Measurements from ENCODE around the gene EMCN. TPM values are rescaled to one million over a fixed set of nuclear protein-coding genes. Genes with fewer than 3 reads are reported as not detected.

EMCN gene
- polyA plus RNA-seq, 3 donors = not detected

GRCh38 chr4:100557306-100557705, 39.5 kb upstream of the EMCN start:
- no CpG with 5 or more reads among the region's 2 CpGs for WGBS (ENCODE audit: insufficient coverage)
- Mint-ChIP-seq H3K4me1 (no peaks in the 10 kb centered on the region), H3K36me3 (no peaks in the 10 kb centered on the region), H3K4me3 (no peak overlapping the region), H3K27ac (no peak overlapping the region), H3K27me3 (ENCODE audit: low read depth in 3 of 3) (peaks cover 0 to 2% (median 2%) of the 10 kb centered on the region in 3 donors), H3K9me3 (peaks cover 7 to 26% (median 12%) of the 10 kb centered on the region in 7 donors)
- Histone ChIP-seq H3K79me2 (ENCODE audit: insufficient read depth, low read length) (no peaks in the 10 kb centered on the region), H3K36me3 (replicated peaks in 1 of 2; ENCODE audit: control insufficient read depth in 1 of 2, insufficient read depth in 2 of 2, low read length in 2 of 2) (no peaks in the 10 kb centered on the region), H2AFZ (ENCODE audit: insufficient read depth, low read depth, low read length, poor library complexity, severe bottlenecking) (no peak overlapping the region), H3K4me3 (replicated peaks in 1 of 3; ENCODE audit: low read depth in 2 of 3, low read length in 3 of 3) (no peak overlapping the region), H4K20me1 (ENCODE audit: insufficient read depth, low read length) (no peaks in the 10 kb centered on the region), H3K4me2 (replicated peaks; ENCODE audit: extremely low read depth, low read length, poor library complexity, severe bottlenecking) (no peak overlapping the region), H3K9ac (ENCODE audit: insufficient read depth, low read length, poor library complexity, severe bottlenecking) (no peak overlapping the region), H3K9me3 (replicated peaks in 1 of 2; ENCODE audit: control insufficient read depth in 1 of 2, insufficient read depth in 1 of 2, low read length in 2 of 2) (peaks cover 0 to 8% of the 10 kb centered on the region in 2 donors), H3K27ac (ENCODE audit: low read depth in 1 of 2, low read length in 2 of 2) (no peak overlapping the region), H3K27me3 (ENCODE audit: control insufficient read depth in 2 of 2, insufficient read depth in 2 of 2, low read length in 2 of 2) (no peaks in the 10 kb centered on the region), H3K4me1 (ENCODE audit: control insufficient read depth in 1 of 2, insufficient read depth in 2 of 2, low read length in 2 of 2) (no peaks in the 10 kb centered on the region)
- intact Hi-C loops (cut with micrococcal nuclease) = no loop called here
- TF ChIP-seq CTCF (IDR thresholded peaks at IDR 0.05) = no peak
- DNase-seq = no peak

- H3K27ac ChIP-seq (ENCODE audit: low read depth in 1 of 2, low read length in 2 of 2) = no peak overlapping the region
- no peaks in the 10 kb centered on the region for H3K4me1 ChIP-seq (ENCODE audit: control insufficient read depth in 1 of 2, insufficient read depth in 2 of 2, low read length in 2 of 2)
- TF ChIP-seq CTCF (IDR thresholded peaks at IDR 0.05) = no peak
- H3K4me3 ChIP-seq (replicated peaks in 1 of 3; ENCODE audit: low read depth in 2 of 3, low read length in 3 of 3) = no peak overlapping the region
- 80% methylated on average over 1 of the region's 2 CpGs for WGBS (ENCODE audit: insufficient coverage)
- H2AFZ ChIP-seq (ENCODE audit: insufficient read depth, low read depth, low read length, poor library complexity, severe bottlenecking) = no peak overlapping the region
- H3K36me3 ChIP-seq (replicated peaks in 1 of 2; ENCODE audit: control insufficient read depth in 1 of 2, insufficient read depth in 2 of 2, low read length in 2 of 2) = no peaks in the 10 kb centered on the region
- Mint-ChIP-seq H3K36me3 (no peaks in the 10 kb centered on the region), H3K4me1 (no peaks in the 10 kb centered on the region), H3K9me3 (peaks cover 0 to 16% (median 10%) of the 10 kb centered on the region in 7 donors), H3K27ac (no peak overlapping the region), H3K27me3 (ENCODE audit: low read depth in 3 of 3) (peaks cover 0 to 2% (median 2%) of the 10 kb centered on the region in 3 donors), H3K4me3 (no peak overlapping the region)
- intact Hi-C loops (cut with micrococcal nuclease) = no loop called here
- H3K79me2 ChIP-seq (ENCODE audit: insufficient read depth, low read length) = no peaks in the 10 kb centered on the region
- H3K27me3 ChIP-seq (ENCODE audit: control insufficient read depth in 2 of 2, insufficient read depth in 2 of 2, low read length in 2 of 2) = no peaks in the 10 kb centered on the region
- no peak overlapping the region for H3K9ac ChIP-seq (ENCODE audit: insufficient read depth, low read length, poor library complexity, severe bottlenecking)
- peaks cover 0 to 8% of the 10 kb centered on the region in 2 donors for H3K9me3 ChIP-seq (replicated peaks in 1 of 2; ENCODE audit: control insufficient read depth in 1 of 2, insufficient read depth in 1 of 2, low read length in 2 of 2)
- no peak overlapping the region for H3K4me2 ChIP-seq (replicated peaks; ENCODE audit: extremely low read depth, low read length, poor library complexity, severe bottlenecking)
- no peaks in the 10 kb centered on the region for H4K20me1 ChIP-seq (ENCODE audit: insufficient read depth, low read length)
- no peak for DNase-seq
These were observed 38.0 kb upstream of the EMCN start for GRCh38 chr4:100555611-100556337.

All from CD14-positive monocyte (primary cell).